B cell (primary cell): Measurements from ENCODE around the gene TENT4A. TPM values are rescaled to one million over a fixed set of nuclear protein-coding genes. Genes with fewer than 3 reads are reported as not detected.

ENCODE experiments used
- ATAC-seq: fragments of 200-7000 bp; cut with Tn5 transposase; one replicate; pipeline ENCODE4 v1.10.0; 2021; ENCODE audit warnings: low read depth, mild to moderate bottlenecking, moderate number of reproducible peaks, moderate library complexity
- CTCF ChIA-PET: fragments of 350-600 bp; sonication (Branson Sonifier 250); formaldehyde crosslinking; loops from one replicate; lab custom pipeline; 2021; ENCODE audit warnings: antibody characterized with exemption, inconsistent platforms; lab: Charles Lee
- POLR2A ChIA-PET: fragments of 350-600 bp; sonication (Branson Sonifier 250); formaldehyde crosslinking; loops from one replicate; lab custom pipeline; 2021; ENCODE audit warnings: antibody characterized with exemption; lab: Charles Lee
- DNase-seq: peaks from one replicate; pipeline ENCODE4 v3.0.0; 2013
- H2AFZ ChIP-seq: 2 replicates; pipeline ENCODE4 v1.6.1; 2012; ENCODE audit warnings: mild to moderate bottlenecking, low read depth, low read length; ENCODE audit not compliant: insufficient read depth, poor library complexity, severe bottlenecking
- H3K27ac ChIP-seq, 2 donors: 1 replicate in 1 of 2; 2 replicates in 1 of 2; pipeline ENCODE4 v1.5.1; 2012 to 2013; ENCODE audit warnings: low read length in 2 of 2, mild to moderate bottlenecking in 2 of 2, moderate library complexity in 1 of 2
- H3K27me3 ChIP-seq, 4 experiments: fragments of 200-600 bp in 1 of 4; sonication (generic) in 1 of 4; replicated peaks in 1 of 4; 1 replicate in 2 of 4; 2 replicates in 2 of 4; pipeline versions ENCODE4 v1.6.1 to v1.7.0; 2013 to 2016; ENCODE audit warnings: low read length in 3 of 4, mild to moderate bottlenecking in 2 of 4, mixed read lengths in 1 of 4, moderate library complexity in 1 of 4; ENCODE audit not compliant: insufficient read depth in 4 of 4, control insufficient read depth in 3 of 4; ENCODE audit errors: control extremely low read depth in 1 of 4
- H3K36me3 ChIP-seq, 2 experiments: replicated peaks in 1 of 2; 1 replicate in 1 of 2; 2 replicates in 1 of 2; pipeline versions ENCODE4 v1.6.1 to v1.7.1; 2013; ENCODE audit warnings: low read length in 1 of 2; ENCODE audit not compliant: insufficient read depth in 2 of 2, control insufficient read depth in 1 of 2; ENCODE audit errors: control extremely low read depth in 1 of 2, extremely low read depth in 1 of 2
- H3K4me1 ChIP-seq, 2 donors: fragments of 200-600 bp in 1 of 2; sonication (generic) in 1 of 2; 1 replicate in 1 of 2; 2 replicates in 1 of 2; pipeline versions ENCODE4 v1.5.1 to v1.6.1; 2013 to 2017; ENCODE audit warnings: low read length in 2 of 2; ENCODE audit not compliant: control insufficient read depth in 2 of 2, insufficient read depth in 2 of 2
- H3K4me2 ChIP-seq: replicated peaks from 2 replicates; pipeline ENCODE3; 2012; ENCODE audit warnings: mild to moderate bottlenecking, low read depth, low read length; ENCODE audit not compliant: poor library complexity, severe bottlenecking
- H3K4me3 ChIP-seq, 5 experiments: fragments of 200-600 bp in 1 of 5; sonication (generic) in 1 of 5; 1 replicate in 3 of 5; 2 replicates in 2 of 5; pipeline versions ENCODE4 v1.5.1 to v1.7.0; 2011 to 2016; ENCODE audit warnings: low read length in 4 of 5, mild to moderate bottlenecking in 4 of 5, low read depth in 2 of 5, control low read depth in 1 of 5, moderate library complexity in 1 of 5; ENCODE audit not compliant: insufficient read depth in 1 of 5; ENCODE audit errors: control extremely low read depth in 1 of 5, extremely low read depth in 1 of 5
- H3K79me2 ChIP-seq: fragments of 200-600 bp; sonication (generic); one replicate; pipeline ENCODE4 v1.6.0; 2016; ENCODE audit warnings: low read length; ENCODE audit not compliant: control insufficient read depth, insufficient read depth
- H3K9ac ChIP-seq: fragments of 200-600 bp; sonication (generic); 2 replicates; pipeline ENCODE4 v1.6.1; 2017; ENCODE audit warnings: mild to moderate bottlenecking, low read length, moderate library complexity
- H3K9me3 ChIP-seq, 3 donors: one replicate each; pipeline versions ENCODE4 v1.6.1 to v1.7.1; 2013; ENCODE audit warnings: low read length in 2 of 3; ENCODE audit not compliant: control insufficient read depth in 2 of 3, insufficient read depth in 1 of 3; ENCODE audit errors: control extremely low read depth in 1 of 3
- H4K20me1 ChIP-seq: 2 replicates; pipeline ENCODE4 v1.6.0; 2012; ENCODE audit warnings: mild to moderate bottlenecking, low read length; ENCODE audit not compliant: insufficient read depth, control insufficient read depth, poor library complexity, severe bottlenecking
- H3K27ac Mint-ChIP-seq: one replicate; pipeline ENCODE4 v1.8.0; 2021; ENCODE audit warnings: mixed read lengths
- H3K27me3 Mint-ChIP-seq: one replicate; pipeline ENCODE4 v1.8.0; 2021; ENCODE audit warnings: mixed read lengths
- H3K4me1 Mint-ChIP-seq: one replicate; pipeline ENCODE4 v1.8.0; 2021; ENCODE audit warnings: mixed read lengths
- H3K4me3 Mint-ChIP-seq: one replicate; pipeline ENCODE4 v1.8.0; 2021; ENCODE audit warnings: mixed read lengths
- H3K9me3 Mint-ChIP-seq: one replicate; pipeline ENCODE4 v1.8.0; 2022; ENCODE audit warnings: mixed read lengths; ENCODE audit not compliant: insufficient read depth
- CTCF ChIP-seq: fragments of 200-600 bp; IDR thresholded peaks from one replicate; pipeline ENCODE4 v1.8.0; 2022; ENCODE audit warnings: antibody characterized with exemption, mild to moderate bottlenecking
- EZH2 ChIP-seq: IDR thresholded peaks from 2 replicates; pipeline ENCODE4 v1.6.1; 2012; ENCODE audit warnings: borderline replicate concordance, low read depth, mild to moderate bottlenecking, moderate library complexity, low read length; ENCODE audit not compliant: insufficient read depth, poor library complexity, severe bottlenecking
- WGBS: methylation state at CpG from one replicate; pipeline ENCODE4 v1.1.5; 2013; ENCODE audit warnings: missing lambda C conversion rate; ENCODE audit not compliant: insufficient coverage; 5-methylcytosine and 5-hydroxymethylcytosine counted together
- intact Hi-C: fragments of 100-400 bp; cut with micrococcal nuclease; formaldehyde crosslinking; loops from one replicate; pipeline ENCODE4 v1.10.0; 2022
- polyA plus RNA-seq: library from polyadenylated mRNA; depleted of rRNA; stranded (reverse); fragments of >200 nt; gene quantifications from 2 replicates; pipeline ENCODE4 v1.2.3, GENCODE V29; 2012
- total RNA-seq, 2 donors: library from RNA; stranded (reverse); fragments of 120-200 nt in 1 of 2; gene quantifications; 1 replicate in 1 of 2; 2 replicates in 1 of 2; pipeline versions ENCODE4 v1.2.3 to v1.2.4, GENCODE V29; 2013 to 2022

TENT4A gene
- total and polyA plus RNA-seq, 2 donors (not counting 1 experiment from before 2014, with no cell fraction given): 18.5 to 63.6 TPM

GRCh38 chr5:6714226-6715041, 1.2 kb downstream of the TENT4A start:
- no peaks in the 10 kb centered on the region for H3K9me3 ChIP-seq
- H3K9ac ChIP-seq: peak overlapping the region; percentile 52
- peaks cover 52% of the 10 kb centered on the region for H3K79me2 ChIP-seq
- no peak for TF ChIP-seq CTCF
- TF ChIP-seq EZH2: no peak
- peak overlapping the region; percentile 90 for H3K4me3 Mint-ChIP-seq
- CTCF ChIA-PET: no interaction called here
- H3K9me3 Mint-ChIP-seq: no peaks in the 10 kb centered on the region
- peak overlapping the region; percentile 23 to 81 (median 56) for H3K4me3 ChIP-seq
- intact Hi-C loops: loop anchor here (5.0 to 10.0 kb wide), 2 partner anchors 1153 to 1220 kb away; partner anchors contain the start of genes FASTKD3 and MTRR
- H2AFZ ChIP-seq: peak overlapping the region; percentile 10
- no peaks in the 10 kb centered on the region for H3K27me3 ChIP-seq
- peak overlapping the region; percentile 82 for H3K27ac Mint-ChIP-seq
- POLR2A ChIA-PET: no interaction called here
- H3K4me1 Mint-ChIP-seq: peaks cover 56% of the 10 kb centered on the region
- no peak overlapping the region for H3K27ac ChIP-seq
- peak overlapping the region; percentile 75 for H3K4me2 ChIP-seq
- ATAC-seq: no peak
- peaks cover 0 to 8% of the 10 kb centered on the region in 2 experiments for H3K36me3 ChIP-seq
- peaks cover 45 to 46% of the 10 kb centered on the region in 2 donors for H3K4me1 ChIP-seq
- peaks cover 46% of the 10 kb centered on the region for H4K20me1 ChIP-seq
- H3K27me3 Mint-ChIP-seq: no peaks in the 10 kb centered on the region
- under 1% methylated on average over 88 of the region's 99 CpGs for WGBS
- peak; percentile 57 for DNase-seq

GRCh38 chr5:6715271-6715670, 2.0 kb downstream of the TENT4A start:
- H3K4me3 Mint-ChIP-seq: peak overlapping the region; percentile 90
- TF ChIP-seq EZH2: no peak
- Histone ChIP-seq H3K79me2 (peaks cover 60% of the 10 kb centered on the region), H3K9ac (peak overlapping the region; percentile 52), H4K20me1 (peaks cover 54% of the 10 kb centered on the region), H3K9me3 (no peaks in the 10 kb centered on the region), H3K36me3 (peaks cover 0 to 8% of the 10 kb centered on the region in 2 experiments), H3K4me3 (peak overlapping the region; percentile 23 to 81 (median 56)), H3K27me3 (no peaks in the 10 kb centered on the region), H3K27ac (peak overlapping the region in 1 of 2 donors; percentile 3), H3K4me2 (peak overlapping the region; percentile 75), H3K4me1 (peaks cover 48 to 49% of the 10 kb centered on the region in 2 donors), H2AFZ (peak overlapping the region; percentile 10)
- no peak for DNase-seq
- H3K27ac Mint-ChIP-seq: peak overlapping the region; percentile 79
- POLR2A ChIA-PET: interaction anchor here (1.1 kb wide), 1 partner anchor 16 kb away, joined by 3 read pairs; no protein-coding TSS in a partner anchor
- H3K27me3 Mint-ChIP-seq: no peaks in the 10 kb centered on the region
- H3K9me3 Mint-ChIP-seq: no peaks in the 10 kb centered on the region
- 57% methylated on average over 3 of the region's 6 CpGs for WGBS
- CTCF ChIA-PET: interaction anchor here (0.9 to 1.1 kb wide), 2 partner anchors 30 to 106 kb away, joined by 3 to 5 read pairs; no protein-coding TSS in a partner anchor
- ATAC-seq: no peak
- intact Hi-C loops: loop anchor here (10.0 kb wide), 1 partner anchor 1220 kb away; no protein-coding TSS in a partner anchor
- peaks cover 64% of the 10 kb centered on the region for H3K4me1 Mint-ChIP-seq
